ENCODE results near the gene NAMPT.
"Not testable (repeated sequence)": the region's sequence is repeated elsewhere in the genome, so short reads cannot be mapped to it uniquely, and the experiment has no call there.

Gene NAMPT

GRCh38 chr7:106224797-106225196, 60.0 kb downstream of the NAMPT start:
- no peak for DNase-seq

- DNase-seq = no peak
Observed at GRCh38 chr7:106223156-106223555, 61.6 kb downstream of the NAMPT start.

GRCh38 chr7:106222545-106222944, 62.2 kb downstream of the NAMPT start:
- no peak for DNase-seq

- no peak for DNase-seq
Observed at GRCh38 chr7:106220307-106220706, 64.5 kb downstream of the NAMPT start.

- no peak for DNase-seq
Observed at GRCh38 chr7:106219170-106219569, 65.6 kb downstream of the NAMPT start.

GRCh38 chr7:106218546-106218945, 66.2 kb downstream of the NAMPT start:
- no peak for DNase-seq

GRCh38 chr7:106216923-106217542, 67.8 kb downstream of the NAMPT start:
- no peak for DNase-seq

GRCh38 chr7:106216517-106216922, 68.3 kb downstream of the NAMPT start:
- DNase-seq = no peak

- DNase-seq = no peak
Observed at GRCh38 chr7:106215868-106216516, 68.8 kb downstream of the NAMPT start.

GRCh38 chr7:106208944-106209343, 75.8 kb downstream of the NAMPT start:
- DNase-seq = not testable (repeated sequence)

- DNase-seq = no peak
Observed at GRCh38 chr7:106206826-106207541, 77.8 kb downstream of the NAMPT start.

GRCh38 chr7:106205621-106206222, 79.1 kb downstream of the NAMPT start:
- DNase-seq = no peak

GRCh38 chr7:106203473-106203872, 81.3 kb downstream of the NAMPT start:
- no peak for DNase-seq

- no peak for DNase-seq
Observed at GRCh38 chr7:106201164-106201563, 83.6 kb downstream of the NAMPT start.

- DNase-seq = no peak
Observed at GRCh38 chr7:106199813-106200364, 84.9 kb downstream of the NAMPT start.

- DNase-seq = no peak
Observed at GRCh38 chr7:106199024-106199423, 85.8 kb downstream of the NAMPT start.

Data from NCI-H1105 (cell line).